ENCODE data around the gene TTLL11.

- TF ChIP-seq CTCF (IDR thresholded peaks at IDR 0.05; ENCODE audit: low read depth, low read length) (no peak), POLR2A (IDR thresholded peaks at IDR 0.05; ENCODE audit: extremely low read depth, insufficient read length) (no peak)
Observed at GRCh38 chr9:121990600-121991306, 102.4 kb downstream of the TTLL11 start.
